Measurements from ENCODE around the gene ZC3H18.

ZC3H18 gene

GRCh38 chr16:88536971-88537751, 33.0 kb upstream of the ZC3H18 start:
- no peak for DNase-seq (ENCODE audit: low read depth)
- H3K4me3 ChIP-seq (replicated peaks; ENCODE audit: low read depth, low read length) = no peak overlapping the region
- TF ChIP-seq CTCF (IDR thresholded peaks at IDR 0.05; ENCODE audit: low read length, missing control alignments) = no peak

- H3K4me3 ChIP-seq (replicated peaks; ENCODE audit: low read depth, low read length) = no peak overlapping the region
- TF ChIP-seq CTCF (IDR thresholded peaks at IDR 0.05; ENCODE audit: low read length, missing control alignments) = no peak
These were observed 32.3 kb upstream of the ZC3H18 start for GRCh38 chr16:88537859-88538258.

GRCh38 chr16:88538366-88539060, 31.7 kb upstream of the ZC3H18 start:
- H3K4me3 ChIP-seq (replicated peaks; ENCODE audit: low read depth, low read length) = no peak overlapping the region
- TF ChIP-seq CTCF (IDR thresholded peaks at IDR 0.05; ENCODE audit: low read length, missing control alignments) = no peak
- DNase-seq (ENCODE audit: low read depth) = no peak

More at GRCh38 chr16:88537859-88538258, 32.3 kb upstream of the ZC3H18 start:
- no peak for DNase-seq (ENCODE audit: low read depth)

GRCh38 chr16:88539261-88539651, 30.9 kb upstream of the ZC3H18 start:
- H3K4me3 ChIP-seq (replicated peaks; ENCODE audit: low read depth, low read length) = no peak overlapping the region
- DNase-seq (ENCODE audit: low read depth) = no peak
- TF ChIP-seq CTCF (IDR thresholded peaks at IDR 0.05; ENCODE audit: low read length, missing control alignments) = no peak

GRCh38 chr16:88539652-88540345, 30.4 kb upstream of the ZC3H18 start:
- TF ChIP-seq CTCF (IDR thresholded peaks at IDR 0.05; ENCODE audit: low read length, missing control alignments) = no peak
- H3K4me3 ChIP-seq (replicated peaks; ENCODE audit: low read depth, low read length) = no peak overlapping the region
- DNase-seq (ENCODE audit: low read depth) = no peak

- H3K4me3 ChIP-seq (replicated peaks; ENCODE audit: low read depth, low read length) = no peak overlapping the region
These were observed 29.7 kb upstream of the ZC3H18 start for GRCh38 chr16:88540346-88540977.

More at GRCh38 chr16:88540346-88540977, 29.7 kb upstream of the ZC3H18 start:
- DNase-seq (ENCODE audit: low read depth) = no peak
- no peak for TF ChIP-seq CTCF (IDR thresholded peaks at IDR 0.05; ENCODE audit: low read length, missing control alignments)

Data from fibroblast of pulmonary artery (primary cell).